GM19397 (cell line): ENCODE results near the gene FNDC3B.
"Not testable (repeated sequence)": the region's sequence is repeated elsewhere in the genome, so short reads cannot be mapped to it uniquely, and the experiment has no call there.

Experiments
- ATAC-seq: cut with Tn5 transposase; IDR thresholded peaks from one replicate; pipeline ENCODE4 v1.9.1; 2021; ENCODE audit warnings: mild to moderate bottlenecking, moderate library complexity; ENCODE audit not compliant: unreplicated experiment

FNDC3B gene

DNA sequence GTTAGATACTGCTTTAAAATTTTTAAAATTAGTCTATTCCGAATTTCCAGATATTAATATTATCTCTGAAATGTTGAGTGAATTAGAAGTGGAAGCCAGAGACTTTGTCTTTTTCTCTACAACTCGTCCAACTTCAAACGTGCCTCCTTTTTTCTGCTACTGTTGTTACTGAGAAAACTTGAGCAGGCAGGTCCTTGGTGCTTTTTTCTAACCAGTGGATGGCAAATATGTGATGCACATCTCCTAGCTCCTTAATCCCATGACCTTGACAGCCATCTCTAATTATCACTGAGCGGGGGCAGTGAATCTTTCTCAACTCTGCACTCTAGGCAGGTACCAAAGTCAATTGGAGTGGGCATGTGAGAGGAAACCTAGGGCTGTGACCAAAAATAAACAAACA lies 50.7 kb downstream of the FNDC3B start:
- no peak for ATAC-seq

DNA sequence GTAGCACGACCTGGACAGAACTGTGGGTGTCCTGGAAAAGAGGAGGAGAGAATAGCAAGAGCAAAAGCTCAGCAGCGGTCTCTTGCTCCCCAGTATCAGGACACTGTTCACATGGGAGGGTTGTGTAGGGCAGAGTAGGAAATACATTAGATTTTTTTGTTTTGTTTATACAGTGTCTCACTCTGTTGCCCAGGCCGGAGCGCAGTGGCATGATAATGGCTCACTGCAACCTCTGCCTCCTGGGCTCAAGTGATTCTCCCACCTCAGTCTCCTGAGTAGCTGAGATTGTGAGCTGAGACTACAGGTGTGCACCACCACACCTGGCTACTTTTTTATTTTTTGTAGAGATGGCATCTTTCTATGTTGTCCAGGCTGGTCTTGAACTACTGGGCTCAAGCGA lies 53.3 kb downstream of the FNDC3B start:
- no peak for ATAC-seq

DNA sequence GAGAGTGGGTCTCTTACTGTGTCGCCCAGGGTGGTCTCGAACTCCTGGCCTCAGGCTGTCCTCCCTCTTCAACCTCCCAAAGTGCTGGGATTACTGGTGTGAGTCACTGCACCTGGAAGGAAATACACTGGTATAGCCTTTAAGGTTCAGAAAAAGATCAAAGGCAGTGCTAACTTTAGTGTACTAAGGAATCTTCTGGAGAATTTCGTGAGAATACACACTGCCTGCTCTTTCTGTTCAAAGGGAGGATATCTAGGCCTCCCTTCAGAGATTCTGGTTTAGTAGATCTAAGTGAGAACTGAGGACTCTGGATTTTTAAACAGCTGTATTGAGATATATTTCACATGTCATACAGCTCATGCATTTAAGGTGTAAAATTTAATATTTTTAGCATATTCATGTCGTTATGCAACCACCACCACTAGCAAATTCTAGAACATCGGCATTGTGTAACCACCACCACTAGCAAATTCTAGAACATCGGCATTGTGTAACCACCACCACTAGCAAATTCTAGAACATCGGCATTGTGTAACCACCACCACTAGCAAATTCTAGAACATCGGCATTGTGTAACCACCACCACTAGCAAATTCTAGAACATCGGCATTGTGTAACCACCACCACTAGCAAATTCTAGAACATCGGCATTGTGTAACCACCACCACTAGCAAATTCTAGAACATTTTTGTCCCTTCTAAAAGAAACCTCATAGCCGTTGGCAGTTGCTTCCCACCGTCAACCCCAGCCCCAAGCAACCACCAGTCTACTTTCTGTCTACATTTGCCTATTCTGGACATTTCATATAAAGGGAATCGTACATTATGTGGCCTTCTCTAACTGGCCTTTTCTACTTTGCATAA lies 54.4 kb downstream of the FNDC3B start:
- ATAC-seq = not testable (repeated sequence)

DNA sequence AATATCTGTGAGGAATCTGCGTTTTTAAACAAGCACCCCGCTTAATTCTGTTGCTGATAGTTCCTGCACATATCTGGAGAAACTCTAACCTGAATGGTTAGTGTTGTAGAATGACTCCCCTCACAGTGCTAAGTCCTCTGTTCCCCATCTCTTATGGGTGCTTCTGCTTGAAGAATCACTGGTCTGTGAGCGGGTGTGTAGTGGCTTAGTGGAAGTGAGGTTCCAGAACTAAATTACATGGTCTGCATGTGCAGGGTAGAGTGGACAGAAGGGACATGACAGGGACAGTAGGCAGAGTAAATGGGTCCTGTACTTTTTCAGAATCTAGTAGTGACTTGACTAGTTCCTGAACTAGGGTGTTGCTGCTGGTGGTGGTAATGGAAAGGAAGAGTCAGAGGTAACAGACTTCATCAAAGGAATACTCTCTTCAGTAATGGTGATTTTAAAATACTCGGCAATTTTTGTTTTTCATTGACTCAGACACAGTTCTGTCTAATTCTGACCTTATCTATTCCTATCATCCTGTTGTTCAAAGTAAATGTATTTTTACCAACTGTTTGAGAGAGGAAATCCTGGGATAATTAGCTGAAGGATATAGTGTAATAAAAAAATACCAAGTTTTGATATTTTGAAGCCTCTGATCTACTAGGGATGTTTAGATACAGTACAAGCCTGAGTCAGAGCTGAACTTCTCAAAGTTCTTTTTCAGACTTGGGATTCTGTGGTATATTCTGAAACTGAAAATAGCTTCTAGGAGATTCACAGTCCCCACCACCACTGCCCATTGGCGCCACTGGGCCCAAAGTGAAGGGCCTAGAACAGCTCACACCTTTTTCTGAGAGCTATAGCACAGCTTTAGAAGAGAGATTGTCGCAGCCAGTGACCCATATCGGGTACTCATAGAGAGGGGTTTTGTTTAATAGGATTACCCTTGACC lies 55.5 kb downstream of the FNDC3B start:
- peak; percentile 87 for ATAC-seq

DNA sequence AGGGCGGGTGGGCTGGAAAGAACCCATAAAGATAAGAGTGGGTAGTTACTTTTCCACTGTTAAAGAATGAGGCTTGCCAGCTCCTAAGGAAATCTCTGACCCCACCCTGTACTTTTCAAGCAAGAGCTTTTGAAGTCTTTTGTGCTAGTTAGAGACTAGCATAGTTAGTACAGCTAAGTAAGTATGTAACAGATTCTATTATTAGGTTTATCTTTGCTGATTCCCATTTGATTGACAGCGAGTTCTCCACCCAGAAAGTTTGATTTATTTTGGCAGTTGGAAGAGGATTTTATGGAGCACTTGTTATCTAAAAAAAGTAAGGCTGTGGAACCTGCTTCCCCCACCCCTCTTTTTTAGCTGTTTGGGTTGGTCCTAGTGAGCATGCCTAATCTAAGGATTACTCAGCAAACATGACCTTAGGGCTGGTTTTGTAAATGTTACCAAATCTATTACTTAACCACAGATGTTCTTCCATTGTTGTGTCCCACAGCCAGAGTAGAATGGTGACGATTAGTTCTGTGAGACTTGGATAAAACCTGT lies 57.6 kb downstream of the FNDC3B start:
- no peak for ATAC-seq

DNA sequence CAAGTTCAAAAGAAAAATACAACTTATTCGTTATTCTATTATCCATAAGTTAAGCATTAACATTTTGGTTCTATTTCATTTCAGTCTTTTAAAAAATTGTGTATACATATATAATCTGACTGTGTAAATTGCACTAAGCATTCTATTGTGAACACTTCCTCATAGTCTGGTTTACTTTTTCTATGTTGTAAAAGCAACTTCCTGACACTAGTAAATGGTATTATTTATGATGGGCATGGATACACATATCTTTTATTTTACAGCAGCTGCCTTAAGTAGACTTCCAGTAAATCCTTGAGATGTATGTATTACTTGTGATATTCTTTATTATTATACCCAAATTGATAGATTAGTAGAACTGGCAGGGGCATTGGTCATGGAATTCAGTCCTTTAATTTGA lies 58.2 kb downstream of the FNDC3B start:
- ATAC-seq = no peak

DNA sequence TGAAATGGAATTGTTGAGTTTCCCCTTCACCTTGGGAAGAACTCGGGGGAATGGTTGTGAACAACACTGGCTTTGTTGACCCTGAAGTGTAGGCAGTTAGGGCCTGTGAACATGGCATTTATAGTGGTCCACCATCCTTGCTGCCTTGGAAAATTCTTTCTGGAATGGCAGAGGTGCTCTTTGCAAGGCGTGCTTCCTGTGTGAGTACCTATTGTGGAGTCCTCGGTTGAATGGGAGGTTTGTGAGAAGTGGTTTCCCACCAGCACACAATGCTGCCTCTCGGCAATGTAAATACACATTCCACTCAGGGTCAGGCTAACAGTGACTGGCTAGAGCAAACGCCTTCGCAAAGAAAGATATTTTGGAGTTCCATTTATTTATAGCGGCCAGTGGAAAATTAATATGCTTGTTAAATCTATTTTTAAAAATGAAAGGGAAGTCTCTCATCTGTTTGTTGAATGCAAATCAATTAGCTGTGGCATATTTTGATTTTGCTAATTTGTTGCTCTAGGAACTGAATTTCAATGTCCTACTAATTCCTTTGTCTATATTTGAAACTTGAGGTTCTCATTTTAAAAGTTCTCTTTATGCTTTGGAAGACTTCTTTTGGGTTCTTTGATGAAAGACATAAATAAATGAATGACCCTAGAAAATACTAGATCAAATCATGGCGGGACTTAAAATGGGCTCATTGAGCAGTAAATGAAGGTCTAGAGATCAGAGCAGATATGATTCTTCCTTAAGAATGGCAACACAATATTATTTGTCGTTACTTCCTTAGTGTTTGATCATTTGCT lies 59.5 kb downstream of the FNDC3B start:
- no peak for ATAC-seq

DNA sequence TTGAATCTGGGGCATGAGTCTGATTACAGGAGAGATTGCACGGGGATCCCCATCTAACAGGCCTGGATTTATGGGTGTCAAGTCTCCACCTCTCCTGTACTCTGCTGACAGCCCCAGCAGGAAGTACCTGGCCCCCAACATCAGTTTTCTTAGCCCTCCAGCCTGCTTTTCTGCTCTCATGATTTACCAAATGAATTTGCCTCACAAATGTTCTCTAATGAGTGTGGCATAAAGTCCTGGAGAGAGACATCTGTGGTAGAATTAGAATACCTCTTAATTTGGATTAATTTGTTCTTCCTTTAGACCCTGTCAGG lies 60.1 kb downstream of the FNDC3B start:
- no peak for ATAC-seq

DNA sequence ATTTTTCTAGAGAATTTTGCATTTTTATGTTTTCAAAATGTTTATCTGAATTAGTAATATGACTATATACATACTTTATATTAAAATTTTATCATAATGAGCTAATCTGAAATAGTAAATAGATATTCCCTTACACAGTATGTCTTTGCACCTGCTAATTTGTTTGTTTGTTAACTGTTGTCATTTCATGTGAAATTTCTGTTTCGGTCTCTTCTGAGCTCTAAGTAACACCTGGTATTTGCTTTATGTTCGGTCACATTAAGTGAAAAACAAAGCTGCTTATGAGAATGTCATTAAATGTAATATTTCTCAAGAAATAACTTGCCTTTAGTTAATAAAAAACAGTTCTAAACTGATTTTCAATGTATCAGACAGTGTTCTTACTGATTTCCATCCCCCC lies 61.1 kb downstream of the FNDC3B start:
- no peak for ATAC-seq

DNA sequence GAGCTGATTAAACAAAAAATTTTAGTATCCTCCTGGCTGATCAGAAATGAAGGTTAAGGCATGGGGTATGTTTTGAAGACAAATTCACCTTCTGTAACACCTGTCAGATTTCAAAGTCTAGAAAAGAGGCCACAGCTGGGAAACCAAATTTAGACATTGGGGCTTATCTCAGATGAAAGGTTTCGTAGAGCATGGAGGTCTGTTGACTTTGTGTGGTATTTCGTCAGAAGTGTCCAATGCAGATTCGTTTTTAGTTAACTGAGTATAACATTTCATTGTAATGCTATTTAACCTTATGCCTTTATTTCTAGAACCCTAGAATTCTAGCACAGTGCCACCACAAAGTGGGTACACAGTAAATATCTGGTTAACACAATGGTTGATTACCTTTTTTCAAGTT lies 61.7 kb downstream of the FNDC3B start:
- ATAC-seq = peak; percentile 44

DNA sequence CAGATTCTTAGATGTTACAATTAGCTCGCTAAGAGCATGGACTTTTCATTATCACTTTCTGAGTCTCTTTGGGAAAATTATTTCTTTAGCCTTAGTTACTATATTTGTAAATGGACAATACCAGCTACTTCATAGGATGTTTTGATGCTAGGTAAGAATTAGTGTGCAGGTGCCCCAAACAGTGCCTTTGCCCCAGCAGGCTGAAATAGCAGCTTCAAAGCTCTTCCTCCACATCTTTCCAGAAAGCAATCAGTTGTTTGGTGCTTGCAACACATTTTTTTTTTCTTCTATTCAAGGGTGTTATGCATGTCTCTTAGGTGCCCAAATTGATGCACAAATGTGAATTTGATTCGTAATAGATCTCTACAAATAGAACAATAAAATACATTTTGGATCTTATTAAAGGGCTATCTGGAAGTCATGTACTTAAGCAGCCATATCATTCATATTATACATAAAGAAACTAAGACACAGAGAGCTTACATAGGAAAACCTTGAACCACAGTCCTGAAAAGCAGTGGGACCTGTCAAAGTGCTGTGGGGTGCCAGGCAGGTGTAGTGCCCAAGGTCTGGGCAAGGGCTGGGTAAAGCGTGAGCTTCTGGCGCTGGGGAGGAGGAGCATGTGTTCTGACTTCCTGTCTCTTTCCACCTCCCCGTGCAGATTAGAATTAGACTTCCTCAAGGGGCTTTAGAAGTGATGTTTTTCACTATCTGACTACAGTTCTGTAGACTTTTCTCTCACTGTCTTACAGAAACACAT lies 62.9 kb downstream of the FNDC3B start:
- peak; percentile 40 for ATAC-seq

DNA sequence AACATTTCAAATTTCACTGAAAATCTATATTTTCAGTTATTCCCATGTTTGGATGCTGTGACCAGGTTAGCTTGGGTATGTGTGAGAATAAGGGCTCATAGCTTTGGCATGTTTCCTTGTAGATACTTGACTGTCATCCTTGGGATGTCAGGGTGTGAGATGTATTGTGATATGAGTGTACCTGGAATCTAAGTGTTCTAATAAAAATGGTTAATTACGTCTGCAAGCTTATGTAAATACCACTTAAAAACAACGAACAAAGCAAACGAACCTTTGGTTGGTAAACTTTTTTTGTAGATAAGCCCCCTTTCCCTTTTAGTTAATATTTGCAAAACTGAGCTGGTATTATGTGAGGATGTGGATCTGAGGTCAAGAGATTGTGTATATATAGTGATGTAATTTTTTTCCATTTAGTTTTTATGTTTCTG lies 63.5 kb downstream of the FNDC3B start:
- no peak for ATAC-seq

DNA sequence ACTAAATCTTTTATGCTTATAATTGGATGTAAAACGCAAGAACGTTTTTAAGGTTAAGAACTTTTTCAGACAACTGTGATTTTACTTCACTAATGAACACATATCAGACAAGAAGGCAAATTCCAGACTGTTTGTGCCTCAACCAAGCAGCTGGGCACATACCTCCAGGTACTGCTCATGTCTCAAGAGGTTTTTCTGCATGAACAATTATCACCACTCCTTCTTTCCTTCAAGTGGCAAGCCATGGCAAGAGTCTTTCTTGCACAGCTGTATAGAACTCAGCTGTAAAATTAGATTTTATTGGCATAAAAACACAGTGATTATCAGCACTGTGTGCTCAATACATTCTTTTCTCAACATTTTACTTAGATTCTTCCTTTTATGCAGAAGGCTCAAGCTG lies 64.3 kb downstream of the FNDC3B start:
- ATAC-seq = no peak

DNA sequence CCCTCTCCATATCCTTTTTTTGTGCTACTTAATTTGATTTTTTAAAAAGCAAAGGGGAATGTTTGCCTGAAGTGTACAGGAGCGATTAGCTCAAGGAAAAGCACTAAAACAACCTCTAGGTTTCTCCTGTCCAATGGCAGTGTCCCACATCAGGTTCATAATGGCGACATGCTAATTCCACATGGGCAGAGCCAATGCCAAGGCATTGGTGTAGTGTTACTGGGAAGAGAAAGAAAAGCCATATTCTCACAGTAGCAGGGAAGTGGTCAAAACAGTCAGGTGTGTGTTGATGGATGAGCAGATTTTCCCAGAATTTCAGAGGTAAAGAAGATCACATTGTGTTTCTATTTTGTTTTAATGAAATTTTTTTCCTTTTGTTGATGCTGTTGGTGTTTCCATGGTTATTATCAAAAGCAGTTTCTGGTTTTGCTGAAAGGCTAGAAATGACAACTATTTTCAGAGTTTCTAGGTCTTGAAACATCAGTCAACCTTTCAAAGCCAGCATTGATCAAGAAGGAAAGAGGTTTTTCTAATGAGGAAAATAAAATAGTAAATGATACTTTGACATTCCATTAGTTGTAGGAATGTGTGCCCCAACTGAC lies 65.2 kb downstream of the FNDC3B start:
- ATAC-seq = no peak

DNA sequence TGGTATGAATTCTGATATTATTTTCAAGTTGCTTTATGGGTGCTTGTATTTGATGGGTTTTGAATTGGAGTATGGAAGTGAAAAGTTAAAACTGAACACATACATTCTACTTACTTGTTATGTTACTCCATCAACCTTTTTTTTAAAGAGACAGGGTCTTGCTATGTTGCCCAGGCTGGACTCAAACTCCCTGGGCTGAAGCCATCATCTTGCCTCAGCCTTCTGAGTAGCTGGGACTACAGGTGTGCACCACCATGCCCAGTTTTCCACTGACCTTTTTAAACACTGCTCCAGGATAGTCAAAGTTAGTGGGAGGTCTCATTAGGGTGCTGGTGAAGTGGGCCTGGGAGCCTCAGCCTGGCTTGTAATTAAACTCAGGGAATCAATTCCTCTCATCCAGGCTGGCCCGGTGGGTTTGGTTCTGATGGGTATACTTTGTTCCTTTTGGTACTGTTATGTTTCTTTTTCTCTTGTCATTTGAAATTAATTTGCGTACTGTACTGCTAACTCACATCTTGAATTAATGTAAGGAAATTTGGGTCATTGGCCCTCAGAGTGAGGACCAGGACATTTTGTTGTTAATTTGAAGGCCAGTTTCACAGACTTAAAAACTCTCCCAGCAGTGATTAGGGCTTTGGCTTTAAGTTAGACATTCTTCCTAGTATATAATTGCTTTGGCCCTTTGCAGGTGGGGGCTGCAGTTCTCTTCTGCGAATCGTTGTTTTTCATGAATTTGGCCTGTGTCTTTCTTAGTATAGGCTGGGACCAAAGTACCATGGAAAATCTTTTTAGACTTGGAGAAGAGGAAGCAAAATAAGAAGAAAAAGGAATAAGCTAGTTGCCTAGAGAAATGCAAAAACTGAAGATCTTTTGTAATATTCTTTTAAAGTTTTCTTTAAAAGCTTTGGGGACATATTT lies 66.9 kb downstream of the FNDC3B start:
- ATAC-seq = no peak

DNA sequence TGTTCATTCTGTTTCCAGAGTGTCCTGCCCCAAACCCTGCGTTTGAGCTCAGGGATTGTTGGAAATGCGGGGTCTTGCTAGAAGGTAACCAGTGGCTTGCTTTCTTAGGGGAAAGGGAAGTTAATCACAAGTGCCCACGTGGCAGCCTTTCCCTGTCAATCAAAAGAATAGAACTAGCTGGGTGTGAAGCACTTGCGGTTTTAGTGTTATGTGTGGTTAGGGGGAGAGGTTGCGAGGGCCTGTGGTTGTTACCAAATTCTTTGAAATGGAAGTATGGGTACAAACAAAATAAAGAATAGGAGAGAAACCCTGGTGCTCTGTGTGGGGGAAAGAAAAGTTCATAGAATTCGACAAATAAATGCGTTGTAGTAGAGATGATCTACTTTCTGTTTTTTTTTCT lies 67.6 kb downstream of the FNDC3B start:
- ATAC-seq = peak; percentile 47

DNA sequence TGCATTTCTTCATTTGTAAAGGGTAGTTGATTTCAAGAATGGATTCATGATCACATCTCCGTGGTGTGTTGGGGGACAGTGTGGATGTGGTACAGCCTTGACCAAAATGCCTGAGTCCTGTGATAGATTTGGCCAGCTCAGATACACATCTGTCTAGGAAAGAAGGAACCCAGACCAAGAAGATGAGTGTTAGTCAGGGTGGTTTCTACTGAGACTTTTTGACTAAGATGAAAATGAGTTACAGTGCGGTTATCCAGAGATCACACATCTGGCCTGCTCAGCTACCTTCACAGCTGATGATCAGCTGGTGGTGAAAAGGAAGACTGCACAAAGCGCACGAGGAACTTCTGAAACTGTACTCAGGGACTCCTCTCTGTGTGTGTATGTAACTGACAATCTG lies 68.0 kb downstream of the FNDC3B start:
- peak; percentile 82 for ATAC-seq

DNA sequence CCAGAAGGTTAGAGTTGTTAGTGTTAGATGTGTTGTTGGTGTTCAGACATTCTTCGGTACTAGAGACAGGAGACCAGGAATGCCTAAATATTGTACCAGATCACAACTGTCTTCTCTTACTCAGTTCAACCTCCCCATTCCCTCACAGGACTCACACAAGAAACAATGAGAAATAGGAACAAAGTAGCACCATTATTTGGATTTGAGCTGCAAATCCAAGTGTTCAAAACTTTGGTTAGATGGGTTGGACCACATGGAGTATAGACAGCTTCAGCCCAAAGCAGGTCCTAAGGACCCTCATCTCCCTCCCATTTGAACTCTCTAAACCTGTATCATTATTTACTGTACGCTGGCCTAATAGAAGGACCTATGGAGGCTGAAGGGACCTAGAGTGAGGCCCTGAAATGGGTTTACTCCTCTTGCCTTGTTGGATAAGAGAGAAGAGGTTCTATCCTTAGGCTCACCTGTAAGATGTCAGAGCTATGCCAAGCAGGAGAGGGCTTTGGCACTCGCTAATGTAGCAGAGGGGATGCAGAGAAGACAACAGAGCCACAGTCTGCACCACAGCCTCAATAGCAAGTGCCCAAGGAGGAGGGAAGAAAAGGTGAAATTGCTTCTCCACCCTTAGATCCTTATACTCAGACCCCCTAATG lies 70.9 kb downstream of the FNDC3B start:
- ATAC-seq = no peak
